Measurements from ENCODE around the gene LRRC17.

LRRC17 gene

GRCh38 chr7:102988631-102989560 is 76.1 kb downstream of the LRRC17 start:
- no peak overlapping the region for H3K4me3 ChIP-seq (ENCODE audit: low read depth, low read length)
- TF ChIP-seq, protein P1, sequence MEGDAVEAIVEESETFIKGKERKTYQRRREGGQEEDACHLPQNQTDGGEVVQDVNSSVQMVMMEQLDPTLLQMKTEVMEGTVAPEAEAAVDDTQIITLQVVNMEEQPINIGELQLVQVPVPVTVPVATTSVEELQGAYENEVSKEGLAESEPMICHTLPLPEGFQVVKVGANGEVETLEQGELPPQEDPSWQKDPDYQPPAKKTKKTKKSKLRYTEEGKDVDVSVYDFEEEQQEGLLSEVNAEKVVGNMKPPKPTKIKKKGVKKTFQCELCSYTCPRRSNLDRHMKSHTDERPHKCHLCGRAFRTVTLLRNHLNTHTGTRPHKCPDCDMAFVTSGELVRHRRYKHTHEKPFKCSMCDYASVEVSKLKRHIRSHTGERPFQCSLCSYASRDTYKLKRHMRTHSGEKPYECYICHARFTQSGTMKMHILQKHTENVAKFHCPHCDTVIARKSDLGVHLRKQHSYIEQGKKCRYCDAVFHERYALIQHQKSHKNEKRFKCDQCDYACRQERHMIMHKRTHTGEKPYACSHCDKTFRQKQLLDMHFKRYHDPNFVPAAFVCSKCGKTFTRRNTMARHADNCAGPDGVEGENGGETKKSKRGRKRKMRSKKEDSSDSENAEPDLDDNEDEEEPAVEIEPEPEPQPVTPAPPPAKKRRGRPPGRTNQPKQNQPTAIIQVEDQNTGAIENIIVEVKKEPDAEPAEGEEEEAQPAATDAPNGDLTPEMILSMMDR (IDR thresholded peaks at IDR 0.05; ENCODE audit: borderline replicate concordance, insufficient read depth, low read depth, low read length) = no peak

DNA sequence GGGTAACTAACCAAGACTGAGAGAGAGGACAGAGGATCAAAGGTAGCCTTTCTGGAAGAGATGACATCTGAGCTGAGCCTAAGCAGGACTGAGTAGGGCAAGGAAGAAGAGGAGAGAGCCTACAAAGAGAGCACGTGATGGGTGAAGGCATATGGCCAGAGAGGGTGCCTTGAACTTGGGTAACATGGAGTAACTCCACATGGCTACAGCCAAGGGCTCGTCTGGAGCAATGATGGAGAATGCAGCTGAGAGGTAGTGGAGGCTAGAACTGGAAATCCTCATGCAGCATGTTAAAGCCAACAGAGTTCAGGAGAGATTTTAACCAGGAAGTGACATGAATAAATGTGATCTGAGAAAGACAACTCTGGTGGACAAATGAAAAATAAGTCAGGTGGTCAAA is 77.8 kb downstream of the LRRC17 start:
- TF ChIP-seq, protein P1 (IDR thresholded peaks at IDR 0.05; ENCODE audit: borderline replicate concordance, insufficient read depth, low read depth, low read length) = no peak
- no peak overlapping the region for H3K4me3 ChIP-seq (ENCODE audit: low read depth, low read length)

DNA sequence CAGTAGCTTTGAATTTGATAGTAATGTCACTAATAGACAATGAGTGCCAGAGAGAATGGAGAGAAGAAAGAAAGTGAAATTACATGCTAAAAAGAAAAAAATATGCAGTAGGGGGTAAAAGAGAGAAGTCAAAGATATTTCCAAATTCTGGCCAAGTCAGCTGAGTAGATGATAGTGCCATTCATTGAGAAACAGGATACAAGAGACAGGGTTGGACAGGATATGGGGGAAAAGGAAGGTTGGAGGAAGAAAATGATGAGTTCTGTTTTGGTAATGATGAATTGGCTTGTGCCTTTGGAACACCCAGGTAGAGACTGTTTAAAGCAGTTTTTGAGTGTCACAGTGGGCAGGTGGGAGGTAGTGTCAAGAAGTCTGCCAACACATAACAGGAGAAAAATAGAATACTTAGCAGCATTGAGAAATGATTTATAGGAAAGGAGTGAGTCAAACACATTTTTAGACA is 78.3 kb downstream of the LRRC17 start:
- TF ChIP-seq, protein P1 (IDR thresholded peaks at IDR 0.05; ENCODE audit: borderline replicate concordance, insufficient read depth, low read depth, low read length) = no peak
- no peak overlapping the region for H3K4me3 ChIP-seq (ENCODE audit: low read depth, low read length)

- H3K4me3 ChIP-seq (ENCODE audit: low read depth, low read length) = no peak overlapping the region
- TF ChIP-seq, protein P1 (IDR thresholded peaks at IDR 0.05; ENCODE audit: borderline replicate concordance, insufficient read depth, low read depth, low read length) = no peak
These were observed 78.9 kb downstream of the LRRC17 start for GRCh38 chr7:102991540-102992214.

DNA sequence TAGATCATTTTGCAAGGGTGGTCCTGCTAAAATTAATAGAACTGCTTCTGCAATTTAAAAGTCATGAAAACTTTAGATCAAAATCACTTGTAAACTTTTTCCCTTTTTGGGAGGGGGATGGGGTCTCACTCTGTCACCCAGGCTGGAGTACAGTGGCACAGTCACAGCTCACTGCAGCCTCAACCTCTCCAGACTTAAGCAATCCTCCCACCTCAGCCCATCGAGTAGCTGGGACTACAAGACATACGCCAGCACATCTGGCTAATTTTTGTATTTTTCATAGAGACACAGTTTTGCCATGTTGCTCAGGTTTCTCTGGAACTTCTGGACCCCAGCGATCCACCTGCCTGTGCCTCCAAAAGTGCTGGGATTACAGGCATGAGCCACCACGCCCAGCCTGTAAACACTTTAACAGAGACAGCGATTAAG is 79.7 kb downstream of the LRRC17 start:
- TF ChIP-seq, protein P1 (IDR thresholded peaks at IDR 0.05; ENCODE audit: borderline replicate concordance, insufficient read depth, low read depth, low read length) = no peak

DNA sequence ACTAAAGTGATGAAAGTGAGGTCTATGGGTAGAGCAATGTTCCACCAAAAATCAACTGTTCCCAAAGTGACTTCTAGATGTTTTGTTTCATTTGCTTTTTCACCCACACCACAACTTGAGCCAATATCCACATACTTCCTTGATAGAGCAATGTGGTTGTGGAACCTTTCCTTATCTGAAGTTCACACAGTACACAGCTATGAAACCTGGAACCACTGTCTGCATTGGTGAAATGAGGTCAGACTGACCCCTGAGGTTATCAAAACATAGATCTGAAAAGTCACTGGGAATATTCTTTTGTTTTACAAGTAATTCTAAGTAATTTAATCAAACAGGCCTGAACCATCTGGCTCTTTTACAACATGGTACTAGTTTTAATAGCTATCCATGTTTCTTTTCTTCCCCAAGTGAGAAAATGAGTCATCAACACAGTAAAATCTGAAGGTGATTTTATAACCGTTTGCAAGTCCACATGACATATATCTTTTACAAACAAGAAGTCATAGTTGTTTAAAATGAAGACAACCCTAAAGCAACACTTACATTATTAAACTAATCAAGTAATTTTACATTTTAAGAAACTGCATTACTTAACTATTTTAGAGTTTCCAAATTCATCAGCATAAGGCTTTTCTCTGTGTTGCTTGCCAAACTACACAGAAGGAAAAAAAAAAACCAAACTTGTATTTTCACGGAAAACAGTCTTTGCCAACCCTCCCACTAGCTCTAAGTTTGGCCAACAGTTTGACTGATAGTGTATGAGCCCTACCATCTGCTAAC is 80.3 kb downstream of the LRRC17 start:
- H3K4me3 ChIP-seq (ENCODE audit: low read depth, low read length) = no peak overlapping the region

More for the DNA sequence above, 79.7 kb downstream of the LRRC17 start:
- H3K4me3 ChIP-seq (ENCODE audit: low read depth, low read length) = no peak overlapping the region

More for the DNA sequence above, 80.3 kb downstream of the LRRC17 start:
- TF ChIP-seq, protein P1 (IDR thresholded peaks at IDR 0.05; ENCODE audit: borderline replicate concordance, insufficient read depth, low read depth, low read length) = no peak
